ENCODE results near the gene UNC79. TPM values are rescaled to one million over a fixed set of nuclear protein-coding genes. Genes with fewer than 3 reads are reported as not detected.

Gene UNC79
- total and polyA plus RNA-seq, 10 of the 15 experiments (the other 5 are each of a cell fraction or from before 2014, with no cell fraction given) = 0.04 to 0.29 (median 0.14) TPM

DNA sequence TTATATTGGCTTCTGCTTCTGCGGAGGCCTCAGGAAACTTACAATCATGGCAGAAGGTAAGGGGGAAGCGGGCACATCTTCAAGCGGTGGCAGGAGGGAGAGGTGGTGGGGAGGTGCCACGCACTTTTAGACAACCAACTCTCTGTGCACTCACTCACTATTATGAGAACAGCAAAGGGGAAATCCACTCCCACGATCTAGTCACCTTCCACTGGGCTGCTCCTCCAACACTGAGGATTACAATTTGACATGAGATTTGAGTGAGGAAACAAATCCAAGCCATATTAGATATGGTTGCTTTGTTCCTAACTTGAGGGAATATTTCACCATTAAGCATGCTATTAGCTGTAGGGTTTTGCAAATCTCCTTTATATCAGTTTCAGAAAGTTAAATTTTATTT, 80.3 kb downstream of the UNC79 start (continued):
- TF ChIP-seq, protein P1, sequence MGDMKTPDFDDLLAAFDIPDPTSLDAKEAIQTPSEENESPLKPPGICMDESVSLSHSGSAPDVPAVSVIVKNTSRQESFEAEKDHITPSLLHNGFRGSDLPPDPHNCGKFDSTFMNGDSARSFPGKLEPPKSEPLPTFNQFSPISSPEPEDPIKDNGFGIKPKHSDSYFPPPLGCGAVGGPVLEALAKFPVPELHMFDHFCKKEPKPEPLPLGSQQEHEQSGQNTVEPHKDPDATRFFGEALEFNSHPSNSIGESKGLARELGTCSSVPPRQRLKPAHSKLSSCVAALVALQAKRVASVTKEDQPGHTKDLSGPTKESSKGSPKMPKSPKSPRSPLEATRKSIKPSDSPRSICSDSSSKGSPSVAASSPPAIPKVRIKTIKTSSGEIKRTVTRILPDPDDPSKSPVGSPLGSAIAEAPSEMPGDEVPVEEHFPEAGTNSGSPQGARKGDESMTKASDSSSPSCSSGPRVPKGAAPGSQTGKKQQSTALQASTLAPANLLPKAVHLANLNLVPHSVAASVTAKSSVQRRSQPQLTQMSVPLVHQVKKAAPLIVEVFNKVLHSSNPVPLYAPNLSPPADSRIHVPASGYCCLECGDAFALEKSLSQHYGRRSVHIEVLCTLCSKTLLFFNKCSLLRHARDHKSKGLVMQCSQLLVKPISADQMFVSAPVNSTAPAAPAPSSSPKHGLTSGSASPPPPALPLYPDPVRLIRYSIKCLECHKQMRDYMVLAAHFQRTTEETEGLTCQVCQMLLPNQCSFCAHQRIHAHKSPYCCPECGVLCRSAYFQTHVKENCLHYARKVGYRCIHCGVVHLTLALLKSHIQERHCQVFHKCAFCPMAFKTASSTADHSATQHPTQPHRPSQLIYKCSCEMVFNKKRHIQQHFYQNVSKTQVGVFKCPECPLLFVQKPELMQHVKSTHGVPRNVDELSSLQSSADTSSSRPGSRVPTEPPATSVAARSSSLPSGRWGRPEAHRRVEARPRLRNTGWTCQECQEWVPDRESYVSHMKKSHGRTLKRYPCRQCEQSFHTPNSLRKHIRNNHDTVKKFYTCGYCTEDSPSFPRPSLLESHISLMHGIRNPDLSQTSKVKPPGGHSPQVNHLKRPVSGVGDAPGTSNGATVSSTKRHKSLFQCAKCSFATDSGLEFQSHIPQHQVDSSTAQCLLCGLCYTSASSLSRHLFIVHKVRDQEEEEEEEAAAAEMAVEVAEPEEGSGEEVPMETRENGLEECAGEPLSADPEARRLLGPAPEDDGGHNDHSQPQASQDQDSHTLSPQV (IDR thresholded peaks at IDR 0.05) = no peak
- TF ChIP-seq ASH2L (IDR thresholded peaks at IDR 0.05; ENCODE audit: borderline replicate concordance, low read depth) = no peak
- TF ChIP-seq, protein P2, sequence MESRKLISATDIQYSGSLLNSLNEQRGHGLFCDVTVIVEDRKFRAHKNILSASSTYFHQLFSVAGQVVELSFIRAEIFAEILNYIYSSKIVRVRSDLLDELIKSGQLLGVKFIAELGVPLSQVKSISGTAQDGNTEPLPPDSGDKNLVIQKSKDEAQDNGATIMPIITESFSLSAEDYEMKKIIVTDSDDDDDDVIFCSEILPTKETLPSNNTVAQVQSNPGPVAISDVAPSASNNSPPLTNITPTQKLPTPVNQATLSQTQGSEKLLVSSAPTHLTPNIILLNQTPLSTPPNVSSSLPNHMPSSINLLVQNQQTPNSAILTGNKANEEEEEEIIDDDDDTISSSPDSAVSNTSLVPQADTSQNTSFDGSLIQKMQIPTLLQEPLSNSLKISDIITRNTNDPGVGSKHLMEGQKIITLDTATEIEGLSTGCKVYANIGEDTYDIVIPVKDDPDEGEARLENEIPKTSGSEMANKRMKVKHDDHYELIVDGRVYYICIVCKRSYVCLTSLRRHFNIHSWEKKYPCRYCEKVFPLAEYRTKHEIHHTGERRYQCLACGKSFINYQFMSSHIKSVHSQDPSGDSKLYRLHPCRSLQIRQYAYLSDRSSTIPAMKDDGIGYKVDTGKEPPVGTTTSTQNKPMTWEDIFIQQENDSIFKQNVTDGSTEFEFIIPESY (IDR thresholded peaks at IDR 0.05) = no peak

DNA sequence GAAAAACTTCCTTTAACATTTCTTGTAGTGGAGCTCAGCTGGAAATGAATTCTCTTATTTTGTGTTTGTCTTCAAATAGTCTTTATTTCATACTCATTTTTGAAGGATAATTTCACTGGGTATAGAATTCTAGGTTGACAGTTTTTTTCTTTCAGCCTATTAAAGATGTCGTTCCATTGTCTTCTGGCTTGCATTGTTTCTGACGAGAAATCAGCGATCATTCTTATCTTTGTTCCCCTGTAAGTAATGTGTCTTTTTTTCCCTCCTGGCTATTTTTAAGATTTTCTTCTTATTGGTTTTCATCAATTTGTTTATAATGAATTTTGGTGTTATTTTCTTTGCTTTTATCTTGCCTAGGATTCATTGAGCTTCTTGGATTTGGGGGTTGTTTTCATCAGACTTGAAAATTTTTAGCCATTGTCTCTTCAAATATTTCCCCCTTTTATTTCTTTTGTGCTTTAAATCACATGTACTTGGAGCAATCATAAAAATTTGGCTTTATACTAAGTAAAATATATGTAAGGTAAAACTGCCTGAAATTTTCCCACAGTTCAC, 89.4 kb downstream of the UNC79 start:
- CTCF ChIA-PET = interaction anchor here (0.5 kb wide), 1 partner anchor 55 kb away, joined by 3 read pairs; no protein-coding TSS in a partner anchor
- RAD21 ChIA-PET (ENCODE audit: unreplicated experiment) = no interaction called here
- no peaks in the 10 kb centered on the region for H3K27me3 ChIP-seq (replicated peaks in 1 of 2; ENCODE audit: control insufficient read depth in 2 of 2, insufficient read depth in 2 of 2, low read length in 1 of 2)
- 100% methylated on average over 3 of the region's 3 CpGs for WGBS (ENCODE audit: insufficient coverage, insufficient replicate concordance, low lambda C conversion rate, missing lambda C conversion rate)
- POLR2A ChIA-PET = no interaction called here
- SMC1A ChIA-PET (ENCODE audit: uncharacterized antibody, unreplicated experiment) = no interaction called here
- intact Hi-C loops (cut with micrococcal nuclease; ENCODE audit: unreplicated experiment) = no loop called here
- no peak for DNase-seq (ENCODE audit: low read depth, low spot score)
- no peak overlapping the region for H2AFZ ChIP-seq (ENCODE audit: control insufficient read depth, low read depth, low read length)
- no peak overlapping the region for H3K9ac ChIP-seq (ENCODE audit: control insufficient read depth, insufficient read depth, low read length)
- H3K4me2 ChIP-seq (ENCODE audit: control insufficient read depth, insufficient read depth) = no peak overlapping the region
- in situ Hi-C loops (cut with MboI) = no loop called here
- FAIRE-seq = no peak
- H3K79me2 ChIP-seq (ENCODE audit: control insufficient read depth, insufficient read depth, low read length) = no peaks in the 10 kb centered on the region
- H3K36me3 ChIP-seq (ENCODE audit: control insufficient read depth in 2 of 2, insufficient read depth in 2 of 2, low read length in 1 of 2) = no peaks in the 10 kb centered on the region
- no peaks in the 10 kb centered on the region for H4K20me1 ChIP-seq (ENCODE audit: control insufficient read depth, insufficient read depth)
- TF ChIP-seq CBX5 (IDR thresholded peaks at IDR 0.05; ENCODE audit: low read depth) (peak; percentile 95), POU2F2 (IDR thresholded peaks at IDR 0.05; ENCODE audit: borderline replicate concordance, low read depth, low read length) (peak; percentile 80; the same call in 1 of the 3 replicates), PML (IDR thresholded peaks at IDR 0.05; ENCODE audit: low read length) (no peak), KLF5 (IDR thresholded peaks at IDR 0.05; ENCODE audit: partially characterized antibody) (peak; percentile 42)
- H3K27ac ChIP-seq (ENCODE audit: control insufficient read depth, insufficient read depth) = no peak overlapping the region
- H3K4me3 ChIP-seq = no peak overlapping the region
- H3K4me1 ChIP-seq (ENCODE audit: control insufficient read depth, insufficient read depth, low read length) = no peaks in the 10 kb centered on the region
- BruUV-seq (replicated peaks) = no TSS peak
- peaks cover 5% of the 10 kb centered on the region for H3K9me3 ChIP-seq (replicated peaks; ENCODE audit: control insufficient read depth, insufficient read depth, low read length)
- no peak for ATAC-seq
